Posterior vena cava (tissue), 2 donors: ENCODE measurements around the gene CFAP61. TPM values are rescaled to one million over a fixed set of nuclear protein-coding genes. Genes with fewer than 3 reads are reported as not detected.

Experiments used
- total RNA-seq, 2 donors: library from RNA; stranded (reverse); fragmentation: NEBNext Ultra II Directional; extraction: Animal tissue kit (Norgen Biotek cat#: 25700); gene quantifications; one replicate each; pipeline ENCODE4 v1.2.1, GENCODE V29; 2021
- donor health status: DM: yes; HTN: yes; CAD: no.
- donor health status: DM: yes; HTN: yes; CAD: no.

The CFAP61 gene
- total RNA-seq, 2 donors from 2014 or later: 1.2 TPM; not detected in 1

Other genes with a start within 250 kb of the CFAP61 start
- 10 to 100 TPM; 45.3 to 48.4 TPM for gene NAA20, start 35.2 kb upstream of the CFAP61 start, total RNA-seq
- gene CRNKL1, start 66 bp upstream of the CFAP61 start, total RNA-seq: 10 to 100 TPM; 14.7 to 15.7 TPM